HG03196 (cell line): Measurements from ENCODE around the gene PCGF3.
"Not testable (repeated sequence)": the region's sequence is repeated elsewhere in the genome, so short reads cannot be mapped to it uniquely, and the experiment has no call there.

Source experiments
- ATAC-seq: cut with Tn5 transposase; IDR thresholded peaks from one replicate; pipeline ENCODE4 v1.9.1; 2021; ENCODE audit not compliant: unreplicated experiment

Gene PCGF3

DNA sequence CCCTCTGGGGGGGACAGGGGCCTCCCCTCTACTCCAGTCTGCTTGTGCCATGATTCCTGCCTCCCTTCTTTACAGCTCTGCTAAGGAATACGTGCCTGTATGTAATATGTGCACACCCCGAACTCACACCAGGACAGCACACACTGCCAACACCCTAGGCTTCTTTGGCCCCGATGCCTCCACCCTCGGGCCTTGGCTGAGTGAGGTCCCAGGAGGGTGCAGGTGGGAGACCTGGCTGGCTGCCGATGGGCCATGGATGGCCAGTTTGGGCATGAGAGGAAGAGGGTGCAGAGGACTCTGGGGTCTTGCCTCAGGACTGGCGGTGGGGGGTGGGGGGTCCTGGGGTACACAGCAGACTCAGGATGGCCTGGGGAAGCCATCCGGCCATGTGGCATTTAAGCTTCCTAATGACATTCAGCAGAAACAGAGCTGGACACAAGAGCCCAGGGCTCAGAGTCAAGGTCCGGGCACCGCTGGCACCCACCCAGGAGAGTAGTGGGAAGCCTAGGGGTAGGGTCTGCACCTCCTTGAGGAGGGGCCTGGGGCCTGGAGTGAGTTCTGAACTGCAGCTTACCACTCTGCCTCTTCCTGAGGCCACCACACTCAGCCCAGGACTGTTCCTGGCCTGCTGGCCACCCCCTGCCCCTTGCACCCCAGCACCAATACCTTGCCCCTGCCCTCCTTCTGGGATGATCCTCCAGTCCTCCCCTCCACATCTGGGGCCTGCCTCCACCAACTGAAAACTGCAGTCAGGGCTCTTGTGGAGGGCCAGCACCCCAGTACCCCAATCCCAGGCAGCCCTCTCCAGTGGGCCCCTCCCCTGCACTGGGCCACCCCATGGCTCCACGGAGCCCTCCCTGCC lies 2.1 kb upstream of the PCGF3 start:
- ATAC-seq: no peak

DNA sequence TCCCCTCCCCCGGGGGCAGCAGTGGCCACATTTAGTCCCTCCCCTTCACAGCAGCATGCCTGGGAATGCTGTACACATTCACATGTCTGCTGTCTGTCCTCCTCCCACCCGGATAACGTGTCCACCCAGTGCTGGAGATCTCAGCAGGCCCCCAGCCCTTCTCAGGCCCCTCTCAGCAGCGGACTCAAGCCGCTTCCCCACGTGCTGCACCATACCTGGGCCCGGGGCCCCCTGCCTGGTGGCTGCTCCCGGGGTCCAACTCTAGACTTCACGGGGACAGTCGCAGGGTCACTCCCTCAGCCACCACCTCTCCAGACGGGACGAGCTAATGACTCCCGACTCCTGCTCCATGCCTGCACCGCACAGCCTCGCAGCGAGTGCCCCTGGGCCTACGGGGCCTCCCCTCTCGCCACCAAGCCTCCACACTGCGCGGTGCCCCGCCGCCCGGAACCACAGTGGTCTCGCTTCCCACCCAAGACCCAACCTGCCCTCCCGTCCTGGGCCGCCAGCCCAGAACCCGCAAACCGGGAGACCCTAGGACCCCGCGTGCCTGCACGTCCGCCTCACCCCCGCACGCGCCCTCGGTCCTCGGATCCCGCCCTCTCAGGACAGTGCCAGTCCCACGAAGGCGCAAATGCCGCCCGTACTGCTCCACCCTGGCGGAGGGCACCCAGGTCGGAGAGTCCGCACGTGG lies 1.3 kb upstream of the PCGF3 start:
- no peak for ATAC-seq

DNA sequence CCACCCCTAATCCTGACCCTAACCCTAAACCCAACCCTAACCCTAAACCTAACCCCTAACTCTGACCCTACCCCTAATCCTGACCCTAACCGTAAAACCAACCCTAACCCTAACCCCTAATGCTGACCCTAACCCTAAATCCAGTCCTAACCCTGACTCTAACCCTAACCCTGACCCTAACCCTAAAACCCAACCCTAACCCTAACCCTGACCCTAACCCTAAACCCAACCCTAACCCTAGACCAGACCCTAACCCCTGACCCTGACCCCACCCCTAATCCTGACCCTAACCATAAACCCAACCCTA lies 708 bp upstream of the PCGF3 start:
- ATAC-seq: no peak

DNA sequence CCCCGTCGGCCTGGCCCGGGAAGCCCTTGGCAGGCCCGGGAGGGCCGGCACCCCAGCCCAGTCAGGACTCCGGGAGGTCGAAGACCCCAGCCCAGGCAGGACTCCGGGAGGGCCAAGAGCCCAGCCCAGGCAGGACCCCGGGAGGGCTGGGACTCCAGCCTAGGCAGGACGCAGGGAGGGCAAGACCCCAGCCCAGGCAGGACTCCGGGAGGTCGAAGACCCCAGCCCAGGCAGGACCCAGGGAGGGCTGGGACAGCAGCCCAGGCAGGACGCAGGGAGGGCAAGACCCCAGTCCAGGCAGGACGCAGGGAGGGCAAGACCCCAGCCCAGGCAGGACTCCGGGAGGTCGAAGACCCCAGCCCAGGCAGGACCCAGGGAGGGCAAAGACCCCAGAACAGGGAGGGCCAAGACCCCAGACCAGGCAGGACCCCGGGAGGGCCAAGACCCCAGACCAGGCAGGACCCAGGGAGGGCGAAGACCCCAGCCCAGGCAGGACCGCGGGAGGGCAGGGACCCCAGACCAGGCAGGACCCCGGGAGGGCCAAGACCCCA lies 526 bp downstream of the PCGF3 start:
- not testable (repeated sequence) for ATAC-seq

DNA sequence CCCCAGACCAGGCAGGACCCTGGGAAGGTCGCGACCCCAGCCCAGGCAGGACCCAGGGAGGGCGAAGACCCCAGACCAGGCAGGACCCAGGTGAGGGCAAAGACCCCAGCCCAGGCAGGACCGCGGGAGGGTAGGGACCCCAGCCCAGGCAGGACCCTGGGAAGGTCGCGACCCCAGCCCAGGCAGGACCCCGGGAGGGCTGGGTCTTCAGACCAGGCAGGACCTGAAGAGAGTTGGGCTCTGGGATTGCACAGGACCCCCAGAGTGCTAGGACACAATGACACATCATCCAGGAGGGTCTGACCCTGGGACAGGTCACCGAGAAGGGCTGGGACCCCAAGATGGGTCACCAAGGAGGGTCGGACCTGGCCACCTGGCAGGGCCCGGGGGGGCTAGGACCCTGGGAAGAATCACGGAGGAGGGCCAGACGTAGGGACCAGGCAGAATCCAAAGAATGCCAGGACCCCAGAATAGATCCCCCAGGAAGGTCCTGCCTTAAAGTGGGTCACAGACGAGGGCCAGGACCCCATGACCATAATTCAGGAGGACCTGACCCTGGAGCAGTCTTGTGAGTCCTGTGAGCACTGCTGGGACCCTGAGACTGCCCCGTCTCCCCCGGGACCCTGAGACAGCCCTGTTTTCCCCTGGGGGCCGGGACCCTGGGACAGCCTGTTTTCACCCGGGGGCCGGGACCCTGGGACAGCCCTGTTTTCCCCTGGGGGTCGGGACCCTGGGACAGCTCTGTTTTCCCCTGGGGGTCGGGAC lies 1.4 kb downstream of the PCGF3 start:
- no peak for ATAC-seq

DNA sequence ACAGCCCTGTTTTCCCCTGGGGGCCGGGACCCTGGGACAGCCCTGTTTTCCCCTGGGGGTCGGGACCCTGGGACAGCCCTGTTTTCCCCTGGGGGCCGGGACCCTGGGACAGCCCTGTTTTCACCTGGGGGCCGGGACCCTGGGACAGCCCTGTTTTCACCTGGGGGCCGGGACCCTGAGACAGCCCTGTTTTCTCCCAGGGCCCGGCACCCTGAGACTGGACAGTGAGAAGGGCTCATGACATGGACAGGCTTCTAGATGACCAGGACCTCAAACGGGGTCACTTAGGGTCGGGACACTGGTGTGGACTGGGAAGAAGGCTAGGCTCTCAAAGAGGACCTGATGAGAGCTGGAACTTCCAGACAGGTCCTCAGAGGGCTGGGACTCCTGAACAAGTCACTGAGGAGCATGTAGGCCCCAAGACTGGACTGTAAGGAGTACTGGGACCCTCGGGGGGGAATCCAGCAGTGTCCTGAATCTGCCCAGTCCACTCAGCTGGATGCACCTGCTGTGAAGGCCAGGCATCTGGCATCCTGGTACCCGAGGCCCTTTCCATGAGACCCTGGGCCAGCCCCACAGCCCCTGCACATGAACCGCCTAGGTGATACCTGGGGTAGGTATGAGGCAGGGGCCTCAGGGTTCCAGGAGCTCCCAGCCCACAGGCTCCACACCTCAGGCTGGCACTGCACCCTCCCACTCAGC lies 2.4 kb downstream of the PCGF3 start:
- no peak for ATAC-seq

DNA sequence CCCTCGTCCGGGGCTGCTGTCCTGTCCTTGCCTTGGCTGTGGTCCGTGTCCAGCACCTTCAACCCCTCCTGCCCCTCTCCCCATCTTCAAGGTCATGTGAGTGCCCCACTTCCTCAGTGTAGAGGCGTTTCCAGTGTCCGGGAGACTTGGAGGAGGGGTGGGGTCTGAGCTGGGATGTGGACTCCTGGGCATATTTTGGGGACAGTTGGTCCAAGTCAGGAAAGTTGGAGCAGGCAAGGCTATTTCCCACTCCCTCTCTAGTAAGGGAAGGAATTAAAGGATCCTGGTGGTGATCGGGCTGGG lies 3.0 kb downstream of the PCGF3 start:
- ATAC-seq: no peak

DNA sequence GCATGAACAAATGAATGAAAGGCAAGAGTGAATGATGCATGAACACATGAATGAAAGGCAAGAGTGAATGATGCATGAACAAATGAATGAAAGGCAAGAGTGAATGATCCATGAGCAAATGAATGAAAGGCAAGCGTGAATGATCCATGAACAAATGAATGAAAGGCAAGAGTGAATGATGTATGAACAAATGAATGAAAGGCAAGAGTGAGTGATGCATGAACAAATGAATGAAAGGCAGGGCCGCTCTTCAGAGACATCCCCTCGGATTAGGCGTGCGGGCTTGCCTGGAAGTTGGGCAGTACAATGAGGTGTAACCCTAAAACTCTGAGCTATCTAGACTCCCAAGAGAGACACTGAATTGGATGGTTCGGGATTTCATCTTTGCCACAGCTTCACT lies 3.7 kb downstream of the PCGF3 start:
- no peak for ATAC-seq

DNA sequence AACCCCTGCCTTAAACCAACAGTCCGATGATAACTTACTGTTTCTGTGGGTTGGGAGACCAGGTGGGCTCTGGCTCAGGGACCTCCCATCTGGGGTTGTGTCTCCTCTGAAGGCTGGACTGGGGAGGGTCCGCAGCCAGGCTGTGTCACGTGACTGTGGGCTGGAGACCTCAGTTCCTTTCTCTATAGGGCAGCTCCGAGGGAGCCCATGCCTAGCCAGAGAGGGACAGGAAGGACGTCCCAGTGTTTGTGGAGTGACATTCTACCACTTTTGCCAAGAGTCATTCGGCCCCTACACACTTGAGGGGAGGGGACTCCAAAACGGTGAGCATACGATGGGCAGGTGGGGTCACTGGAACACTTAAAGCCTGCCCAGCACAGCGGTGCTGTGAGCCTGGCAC lies 4.5 kb downstream of the PCGF3 start:
- ATAC-seq: no peak

DNA sequence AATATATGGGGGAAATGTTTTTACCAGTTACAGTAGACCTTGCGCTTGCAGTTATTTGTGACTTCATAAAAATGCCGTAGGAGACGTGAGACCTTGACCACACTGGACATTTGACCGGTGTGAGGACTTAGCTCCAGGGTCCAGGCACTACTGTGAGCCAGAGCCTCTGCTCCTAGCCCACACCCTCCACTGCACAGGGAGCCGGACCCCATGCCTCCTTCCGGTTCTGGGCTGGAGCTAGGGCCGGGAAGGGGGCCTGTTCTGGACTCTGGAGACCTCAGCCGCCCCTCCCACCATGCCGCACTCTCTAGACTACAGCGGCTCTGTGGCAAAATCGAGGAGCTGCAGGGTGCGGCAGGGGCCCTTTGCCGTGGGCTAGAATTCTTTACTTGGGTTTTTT lies 5.3 kb downstream of the PCGF3 start:
- no peak for ATAC-seq

DNA sequence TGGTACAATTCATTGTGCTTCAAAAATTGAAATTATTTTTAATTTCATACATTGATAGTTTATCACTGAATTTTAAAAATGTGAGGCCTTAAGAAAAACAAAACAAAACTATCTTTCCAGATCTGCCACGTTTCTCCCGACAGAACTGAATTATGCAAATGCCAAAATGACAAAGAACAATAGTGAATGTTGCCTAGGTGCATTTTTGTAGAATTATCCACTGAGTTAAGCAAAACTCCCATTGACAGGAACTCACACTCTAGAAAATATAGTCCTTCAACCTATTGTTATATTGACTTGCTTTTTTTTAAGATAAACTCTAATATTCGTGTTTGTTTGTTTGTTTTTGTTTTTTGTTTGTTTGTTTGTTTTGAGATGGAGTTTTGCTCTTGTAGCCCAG lies 6.5 kb downstream of the PCGF3 start:
- ATAC-seq: no peak

DNA sequence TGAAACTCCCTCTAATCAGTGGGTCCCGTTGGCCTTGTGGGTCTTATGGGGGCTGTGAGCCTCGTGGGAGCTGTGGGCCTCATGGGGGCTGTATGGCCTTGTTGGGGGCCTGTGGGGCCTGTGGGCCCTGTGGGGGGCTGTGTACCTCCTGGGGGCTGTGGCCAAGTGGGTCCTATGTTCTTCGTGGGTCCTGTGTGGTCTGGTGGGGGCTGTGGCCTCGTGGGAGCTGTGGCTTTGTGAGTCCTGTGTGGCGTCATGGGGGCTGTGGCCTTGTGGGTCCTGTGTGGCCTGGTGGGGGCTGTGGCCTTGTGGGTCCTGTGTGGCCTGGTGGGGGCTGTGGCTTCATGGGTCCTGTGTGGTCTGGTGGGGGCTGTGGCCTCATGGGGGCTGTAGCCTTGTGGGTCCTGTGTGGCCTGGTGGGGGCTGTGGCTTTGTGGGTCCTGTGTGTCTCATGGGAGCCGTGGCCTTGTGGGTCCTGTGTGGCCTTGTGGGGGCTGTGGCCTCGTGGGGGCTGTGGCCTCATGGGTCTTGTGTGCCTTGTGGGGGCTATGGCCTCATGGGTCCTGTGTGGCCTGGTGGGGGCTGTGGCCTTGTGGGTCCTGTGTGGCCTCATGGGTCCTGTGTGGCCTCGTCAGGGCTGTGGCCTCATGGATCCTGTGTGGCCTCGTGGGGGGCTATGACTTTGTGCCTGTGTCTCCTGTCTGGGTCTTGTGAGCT lies 7.4 kb downstream of the PCGF3 start:
- ATAC-seq: no peak

DNA sequence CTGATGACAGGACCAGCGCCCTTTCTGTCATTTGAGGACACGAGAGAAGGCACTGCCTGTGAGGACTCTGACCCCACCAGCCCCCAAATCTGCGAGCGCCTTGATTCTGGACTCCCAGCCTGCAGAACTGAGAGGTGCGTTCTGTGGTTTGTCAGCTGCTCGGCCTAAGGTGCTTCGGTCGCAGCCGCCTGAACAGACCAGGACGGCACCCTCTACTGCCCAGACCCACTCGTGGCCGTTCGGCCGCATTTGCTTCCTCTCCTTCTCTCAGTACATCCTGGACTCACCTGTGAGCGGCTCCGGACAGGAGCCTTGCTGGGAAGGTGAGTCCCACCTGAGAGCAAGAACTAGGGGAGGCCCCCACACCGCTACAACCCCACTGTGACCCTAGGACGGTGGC lies 8.5 kb downstream of the PCGF3 start:
- no peak for ATAC-seq

DNA sequence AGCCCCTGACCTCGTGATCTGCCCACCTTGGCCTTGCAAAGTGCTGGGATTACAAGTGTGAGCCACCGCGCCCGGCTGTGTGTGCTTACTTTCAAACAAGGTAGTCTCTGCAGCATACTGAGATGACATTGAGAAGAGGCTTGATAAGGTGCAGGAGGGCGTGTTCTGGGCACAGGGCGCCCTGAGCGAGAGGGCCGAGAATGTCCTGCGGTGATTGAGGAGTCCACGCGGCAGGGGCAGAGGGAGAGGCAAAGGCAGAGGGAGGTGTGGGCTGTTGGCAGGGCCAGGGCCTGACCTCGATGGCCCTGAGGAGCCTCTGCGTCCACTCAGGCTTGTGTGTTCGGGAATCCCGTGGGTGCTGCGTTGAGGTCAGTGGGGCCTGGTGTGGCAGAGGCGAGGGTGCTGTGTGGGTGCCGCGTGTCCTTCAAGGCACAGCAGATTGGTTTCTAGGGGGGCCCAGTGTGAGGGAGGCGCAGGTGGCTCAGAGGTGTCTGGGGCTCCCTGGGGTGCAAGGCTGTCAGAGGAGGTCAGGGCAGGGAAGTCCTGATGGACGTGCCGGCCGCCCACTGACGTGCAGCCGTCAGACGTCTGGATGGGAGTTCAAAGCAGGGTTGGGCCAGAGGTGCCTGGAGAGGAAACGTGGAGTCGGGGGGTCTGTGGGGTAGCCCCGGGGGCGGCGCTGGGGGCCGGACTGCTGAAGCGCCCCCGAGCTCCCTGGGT lies 12.1 kb downstream of the PCGF3 start:
- ATAC-seq: no peak

DNA sequence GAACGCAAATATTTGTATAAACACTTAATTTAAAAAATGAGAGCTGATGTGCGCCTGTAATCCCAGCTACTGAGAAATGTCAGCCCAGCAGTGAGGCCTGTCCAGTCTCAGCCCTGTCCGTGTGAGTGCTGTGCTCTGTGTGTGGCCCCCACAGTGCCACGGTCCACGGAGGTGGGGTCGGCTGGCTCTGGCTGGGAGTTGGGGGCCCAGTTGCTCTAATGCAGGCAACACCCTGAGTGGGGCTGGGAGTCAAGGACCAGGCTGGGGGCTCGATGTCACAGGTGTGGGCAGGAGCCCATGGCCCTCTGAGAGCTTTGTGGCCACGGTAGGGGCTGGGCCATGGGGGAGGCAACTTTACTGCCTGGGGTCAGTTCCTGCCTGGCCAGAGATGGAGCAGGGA lies 12.8 kb downstream of the PCGF3 start:
- ATAC-seq: no peak

DNA sequence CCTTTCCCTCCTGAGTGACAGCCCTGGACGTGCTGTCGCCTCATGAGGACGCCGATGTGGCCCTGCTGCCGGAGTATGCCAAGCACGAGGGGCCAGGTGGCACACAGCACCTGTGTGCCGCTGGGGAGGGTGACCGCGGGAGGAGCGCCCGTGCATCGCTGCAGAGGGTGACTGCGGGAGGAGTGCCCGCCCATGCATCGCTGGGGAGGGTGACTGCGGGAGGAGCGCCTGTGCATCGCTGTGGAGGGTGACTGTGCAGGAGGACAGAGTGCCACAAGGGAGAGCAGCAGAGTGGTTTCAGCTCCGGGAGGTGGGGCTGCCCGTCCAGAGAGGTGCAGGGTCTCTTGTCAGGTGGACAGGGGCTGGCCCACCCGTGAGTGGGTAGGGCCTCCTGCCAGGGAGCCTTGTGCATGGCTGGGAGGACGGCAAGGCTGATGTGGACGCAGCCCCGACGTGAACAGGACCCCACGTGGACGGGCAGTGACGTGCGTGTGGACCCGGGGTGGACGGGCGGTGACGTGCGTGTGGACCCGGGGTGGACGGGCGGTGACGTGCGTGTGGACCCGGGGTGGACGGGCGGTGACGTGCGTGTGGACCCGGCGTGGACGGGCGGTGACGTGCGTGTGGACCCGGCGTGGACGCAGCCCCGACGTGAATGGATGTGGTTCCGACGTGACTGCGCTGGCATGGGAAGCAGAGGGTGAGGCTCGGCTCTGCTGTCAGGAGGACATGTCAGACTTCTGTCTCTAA lies 14.7 kb downstream of the PCGF3 start:
- ATAC-seq: no peak

DNA sequence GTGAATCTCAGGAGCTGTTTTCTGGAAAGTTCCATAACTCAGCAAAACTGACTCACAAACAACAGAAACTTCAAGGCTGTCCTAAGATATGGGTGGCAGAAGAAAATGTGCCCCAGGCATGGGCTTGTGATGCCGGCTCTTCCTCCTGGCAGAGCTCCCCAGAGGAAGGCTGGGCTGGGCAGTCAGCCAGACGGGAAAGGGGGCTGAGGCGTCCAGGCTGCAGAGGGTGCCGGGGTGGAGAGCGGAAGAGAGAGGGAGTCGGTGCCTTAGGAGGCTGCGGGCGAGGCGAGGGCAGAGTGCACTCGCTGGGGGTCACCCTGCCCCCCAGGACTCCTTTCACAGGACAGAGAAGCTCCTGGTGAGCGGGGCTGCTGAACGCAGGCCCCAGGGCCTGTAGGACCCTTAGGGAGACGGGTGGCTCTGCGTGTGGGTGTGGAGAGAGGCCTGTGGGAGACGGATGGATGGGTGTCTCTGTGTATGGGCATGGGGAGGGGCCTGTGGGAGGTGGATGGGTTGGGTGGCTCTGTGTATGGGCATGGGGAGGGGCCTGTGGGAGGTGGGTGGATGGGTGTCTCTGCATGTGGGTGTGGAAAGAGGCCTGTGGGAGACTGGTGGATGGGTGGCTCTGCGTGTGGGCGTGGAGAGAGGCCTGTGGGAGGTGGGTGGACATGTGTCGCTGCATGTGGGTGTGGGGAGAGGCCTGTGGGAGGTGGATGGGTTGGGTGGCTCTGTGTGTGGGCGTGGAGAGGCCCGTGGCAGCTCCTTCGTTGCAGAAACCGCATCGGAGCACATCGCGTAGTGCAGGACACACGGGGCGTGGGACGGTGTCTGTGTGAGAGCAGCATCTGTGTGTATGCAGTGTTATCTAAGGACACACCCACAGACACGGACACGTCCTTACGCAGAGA lies 15.9 kb downstream of the PCGF3 start:
- ATAC-seq: no peak

DNA sequence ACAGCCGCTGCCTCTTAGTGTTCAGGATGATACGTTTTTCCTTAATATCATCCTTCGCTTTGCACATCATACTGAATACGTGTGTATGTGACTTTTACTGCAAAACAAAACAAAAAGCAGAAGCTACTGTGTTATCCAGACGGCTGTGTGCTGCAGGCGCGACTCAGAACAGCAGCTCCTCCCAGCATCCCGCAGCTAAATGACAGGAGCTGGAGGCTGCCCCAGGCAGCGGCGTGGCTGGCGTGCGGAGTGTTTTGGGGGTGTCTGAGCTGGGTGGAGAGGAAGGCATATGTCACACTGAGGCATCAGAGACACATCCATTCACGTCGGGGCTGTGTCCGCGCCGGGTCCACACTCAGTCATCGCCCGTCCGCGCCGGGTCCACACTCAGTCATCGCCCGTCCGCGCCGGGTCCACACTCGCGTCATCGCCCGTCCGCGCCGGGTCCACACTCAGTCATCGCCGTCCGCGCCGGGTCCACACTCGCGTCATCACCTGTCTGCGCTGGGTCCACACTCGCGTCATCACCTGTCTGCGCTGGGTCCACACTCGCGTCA lies 16.6 kb downstream of the PCGF3 start:
- no peak for ATAC-seq
